CD4-positive, alpha-beta T cell treated with Interleukin-12 subunit alpha and Interleukin-12 subunit beta, for 1 hour (primary cell): ENCODE data around the gene FRAS1.
"Not testable (repeated sequence)": the region's sequence is repeated elsewhere in the genome, so short reads cannot be mapped to it uniquely, and the experiment has no call there.

Experiments used
- DNase-seq: peaks from one replicate; pipeline ENCODE4 v3.0.0-alpha.2; 2020

Gene FRAS1

GRCh38 chr4:78464265-78464664 is 407.1 kb downstream of the FRAS1 start:
- no peak for DNase-seq

GRCh38 chr4:78467223-78467622 is 410.1 kb downstream of the FRAS1 start:
- DNase-seq: not testable (repeated sequence)

- DNase-seq: no peak
These were observed 411.1 kb downstream of the FRAS1 start for GRCh38 chr4:78468272-78468671.

- no peak for DNase-seq
These were observed 419.1 kb downstream of the FRAS1 start for GRCh38 chr4:78476108-78476704.

- DNase-seq: no peak
These were observed 420.2 kb downstream of the FRAS1 start for GRCh38 chr4:78477276-78477675.

GRCh38 chr4:78478523-78478922 is 421.4 kb downstream of the FRAS1 start:
- DNase-seq: no peak

GRCh38 chr4:78480286-78480685 is 423.2 kb downstream of the FRAS1 start:
- DNase-seq: no peak

GRCh38 chr4:78481180-78481579 is 424.1 kb downstream of the FRAS1 start:
- no peak for DNase-seq

- DNase-seq: no peak
These were observed 425.2 kb downstream of the FRAS1 start for GRCh38 chr4:78482281-78482680.

- no peak for DNase-seq
These were observed 426.7 kb downstream of the FRAS1 start for GRCh38 chr4:78483811-78484210.

- no peak for DNase-seq
These were observed 427.5 kb downstream of the FRAS1 start for GRCh38 chr4:78484574-78484973.

- no peak for DNase-seq
These were observed 436.6 kb downstream of the FRAS1 start for GRCh38 chr4:78493731-78494130.

- no peak for DNase-seq
These were observed 439.0 kb downstream of the FRAS1 start for GRCh38 chr4:78496021-78496643.

GRCh38 chr4:78506260-78506659 is 449.1 kb downstream of the FRAS1 start:
- DNase-seq: not testable (repeated sequence)

GRCh38 chr4:78509043-78509442 is 451.9 kb downstream of the FRAS1 start:
- no peak for DNase-seq

- DNase-seq: no peak
These were observed 453.0 kb downstream of the FRAS1 start for GRCh38 chr4:78510108-78510507.

- no peak for DNase-seq
These were observed 453.6 kb downstream of the FRAS1 start for GRCh38 chr4:78510681-78511080.

- no peak for DNase-seq
These were observed 455.3 kb downstream of the FRAS1 start for GRCh38 chr4:78512357-78512920.

- DNase-seq: no peak
These were observed 456.4 kb downstream of the FRAS1 start for GRCh38 chr4:78513411-78513975.

GRCh38 chr4:78517050-78517652 is 460.0 kb downstream of the FRAS1 start:
- DNase-seq: no peak

- DNase-seq: no peak
These were observed 461.4 kb downstream of the FRAS1 start for GRCh38 chr4:78518561-78518960.

GRCh38 chr4:78519962-78520361 is 462.8 kb downstream of the FRAS1 start:
- no peak for DNase-seq

- no peak for DNase-seq
These were observed 463.7 kb downstream of the FRAS1 start for GRCh38 chr4:78520808-78521226.

- DNase-seq: no peak
These were observed 466.9 kb downstream of the FRAS1 start for GRCh38 chr4:78524009-78524408.
